K562 (cell line): ENCODE data around the gene CORT. TPM values are rescaled to one million over a fixed set of nuclear protein-coding genes. Genes with fewer than 3 reads are reported as not detected.

Experiments used
- ATF7 ChIP-seq: fragments of 450-650 bp; IDR thresholded peaks from 2 replicates; pipeline ENCODE4 v1.7.1; 2014; ENCODE audit warnings: mild to moderate bottlenecking, moderate library complexity
- BCOR ChIP-seq: fragments of 450-650 bp; IDR thresholded peaks from 2 replicates; pipeline ENCODE4 v1.6.1; 2016
- CBX5 ChIP-seq: IDR thresholded peaks from 2 replicates; pipeline ENCODE4 v1.6.1; 2014; ENCODE audit warnings: low read depth, borderline replicate concordance
- CUX1 ChIP-seq: fragments of 200-800 bp; sonication (Bioruptor generic); IDR thresholded peaks from 2 replicates; pipeline ENCODE4 v1.6.1; 2016; ENCODE audit warnings: missing genetic modification characterization, missing compliant biosample characterization
- DPF2 ChIP-seq: fragments of 450-650 bp; IDR thresholded peaks from 2 replicates; pipeline ENCODE4 v1.6.1; 2016
- EGR1 ChIP-seq: fragments of 450-650 bp; conservative IDR thresholded peaks from 2 replicates; pipeline ENCODE4 v1.6.1; 2017; ENCODE audit warnings: mild to moderate bottlenecking
- ESRRA ChIP-seq: fragments of 450-650 bp; IDR thresholded peaks from 2 replicates; pipeline ENCODE4 v1.6.1; 2014; ENCODE audit warnings: low read depth, mild to moderate bottlenecking, moderate library complexity, borderline replicate concordance
- MTF1 ChIP-seq: fragments of 250-450 bp; sonication (Bioruptor Pico); IDR thresholded peaks from 2 replicates; pipeline ENCODE4 v1.9.0; 2021; ENCODE audit warnings: moderate library complexity, mild to moderate bottlenecking, inconsistent platforms, borderline replicate concordance
- NONO ChIP-seq, 2 experiments: fragments of 200-400 bp in 1 of 2; fragments of 450-650 bp in 1 of 2; formaldehyde crosslinking in 1 of 2; IDR thresholded peaks; 2 replicates each; pipeline ENCODE4 v1.6.1; 2017; ENCODE audit warnings: low read depth in 2 of 2, mild to moderate bottlenecking in 2 of 2, moderate library complexity in 2 of 2, low read length in 1 of 2
- NR1H2 ChIP-seq: sonication (generic); formaldehyde crosslinking; IDR thresholded peaks from 2 replicates; pipeline ENCODE4 v1.4.0; 2020; ENCODE audit warnings: mild to moderate bottlenecking, missing genetic modification reagents
- POLR2AphosphoS2 ChIP-seq: IDR thresholded peaks from 2 replicates; pipeline ENCODE4 v1.6.1; 2012; ENCODE audit warnings: low read length, improper control_type of control experiment
- RHOXF2B ChIP-seq: fragments of 250-450 bp; sonication (Bioruptor Pico); conservative IDR thresholded peaks from 2 replicates; pipeline ENCODE4 v1.5.1; 2021
- ZBTB49 ChIP-seq: sonication (generic); formaldehyde crosslinking; IDR thresholded peaks from 2 replicates; pipeline ENCODE4 v1.8.0; 2022; ENCODE audit warnings: missing genetic modification reagents, mild to moderate bottlenecking, borderline replicate concordance
- ZC3H11A ChIP-seq: IDR thresholded peaks from 2 replicates; pipeline ENCODE4 v1.6.1; 2012; ENCODE audit warnings: low read depth, low read length, improper control_type of control experiment
- ZHX1 ChIP-seq: fragments of 150-350 bp; conservative IDR thresholded peaks from 2 replicates; pipeline ENCODE4 v1.6.1; 2014; ENCODE audit warnings: low read length
- ZNF184 ChIP-seq: sonication (generic); formaldehyde crosslinking; IDR thresholded peaks from 2 replicates; pipeline ENCODE4 v1.5.0; 2020; ENCODE audit warnings: missing genetic modification reagents
- ZNF212 ChIP-seq: fragments of 450-650 bp; formaldehyde crosslinking; IDR thresholded peaks from 2 replicates; pipeline ENCODE4 v1.4.0; 2020; ENCODE audit warnings: mild to moderate bottlenecking
- ZNF311 ChIP-seq: fragments of 250-450 bp; sonication (Bioruptor Pico); IDR thresholded peaks from 2 replicates; pipeline ENCODE4 v1.4.0; 2020; ENCODE audit warnings: mild to moderate bottlenecking, moderate library complexity
- polyA plus RNA-seq, 8 experiments: library from polyadenylated mRNA; depleted of rRNA in 4 of 8; stranded (reverse) in 5 of 8; unstranded in 3 of 8; fragments of >200 nt; fragmentation: Nextera tagmentation in 2 of 8; fragmentation: Illumina TruSeq in 1 of 8; extraction: Ambion mirVana in 2 of 8; extraction: Trizol in 1 of 8; gene quantifications; 2 replicates each; pipeline versions ENCODE4 v1.2.1 to v1.2.3, GENCODE V29; 2011 to 2014; ENCODE audit warnings: inconsistent platforms in 1 of 8, missing spikeins in 1 of 8
- total RNA-seq, 7 experiments: library from RNA; depleted of rRNA in 6 of 7; stranded (reverse); fragments of >200 nt in 6 of 7; fragmentation: Illumina TruSeq in 2 of 7; extraction: Trizol in 2 of 7; gene quantifications; 2 replicates each; pipeline versions ENCODE4 v1.2.1 to v1.2.3, GENCODE V29; 2011 to 2021; ENCODE audit warnings: low replicate concordance in 1 of 7

The CORT gene
- total and polyA plus RNA-seq, 9 of the 15 experiments (the other 6 are each of a cell fraction or from before 2014, with no cell fraction given): 0.08 to 0.54 (median 0.13) TPM; not detected in 5

- no peak for TF ChIP-seq CUX1 (CRISPR knock-in tag)
- no peak for TF ChIP-seq CBX5
- TF ChIP-seq NONO (IDR thresholded peaks at IDR 0.05; ENCODE audit: low read depth in 2 of 2, low read length in 1 of 2): no peak
- no peak for TF ChIP-seq ZBTB49 (CRISPR knock-in tag)
- TF ChIP-seq ESRRA: 0 out of 2 replicates have a peak, but pooled peaks have one; percentile 41
- no peak for TF ChIP-seq NR1H2
- no peak for TF ChIP-seq ZC3H11A
- no peak for TF ChIP-seq RHOXF2B
- TF ChIP-seq ATF7: peak; percentile 90
- 0 out of 2 replicates have a peak, but pooled peaks have one; percentile 43 for TF ChIP-seq MTF1 (CRISPR knock-in tag)
- TF ChIP-seq ZNF184: no peak
- TF ChIP-seq BCOR: no peak
- peak; percentile 93 for TF ChIP-seq DPF2
- TF ChIP-seq ZNF212 (CRISPR knock-in tag): no peak
- no peak for TF ChIP-seq ZHX1
- TF ChIP-seq POLR2AphosphoS2: no peak
- no peak for TF ChIP-seq ZNF311 (CRISPR knock-in tag)
- no peak for TF ChIP-seq EGR1
Measured at GRCh38 chr1:10415211-10415930, 34.5 kb upstream of the CORT start (continued).
